Right renal cortex interstitium (tissue), 3 donors: Measurements from ENCODE around the gene NBR1. TPM values are rescaled to one million over a fixed set of nuclear protein-coding genes. Genes with fewer than 3 reads are reported as not detected.
"Not testable (repeated sequence)": the region's sequence is repeated elsewhere in the genome, so short reads cannot be mapped to it uniquely, and the experiment has no call there.

Experiments used
- DNase-seq, 3 donors: peaks; one replicate each; pipeline ENCODE4 v3.0.0-alpha.2; 2013; ENCODE audit warnings: low read depth in 3 of 3, low spot score in 2 of 3
- polyA plus RNA-seq, 3 donors: library from polyadenylated mRNA; unstranded; fragments of 120-200 nt; gene quantifications; one replicate each; pipeline ENCODE4 v1.2.1, GENCODE V29; 2013; ENCODE audit not compliant: insufficient read length in 3 of 3

The NBR1 gene
- polyA plus RNA-seq, 3 donors = 121 to 135 (median 125) TPM

- no peak for DNase-seq
Observed at GRCh38 chr17:43151880-43152456, 19.0 kb upstream of the NBR1 start.

- not testable (repeated sequence) for DNase-seq
Observed at GRCh38 chr17:43153197-43153835, 17.7 kb upstream of the NBR1 start.

DNA sequence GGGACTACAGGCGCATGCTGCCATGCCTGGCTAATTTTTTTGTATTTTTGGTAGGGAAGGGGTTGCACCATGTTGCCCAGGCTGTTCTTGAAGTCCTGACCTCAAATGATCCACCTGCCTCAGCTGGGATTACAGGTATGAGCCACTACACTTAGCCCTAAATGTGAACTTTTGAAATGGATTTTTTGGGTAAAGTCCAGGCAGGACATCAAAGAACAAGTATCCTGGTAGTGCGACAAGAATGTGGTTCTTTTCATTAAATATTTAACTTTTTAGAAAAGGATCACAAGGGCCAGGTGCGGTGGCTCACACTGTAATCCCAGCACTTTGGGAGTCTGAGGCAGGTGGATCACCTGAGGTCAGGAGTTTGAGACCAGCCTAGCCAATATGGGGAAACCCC is 15.3 kb upstream of the NBR1 start:
- DNase-seq = no peak

- DNase-seq = not testable (repeated sequence)
Observed at GRCh38 chr17:43159232-43159631, 11.8 kb upstream of the NBR1 start.

GRCh38 chr17:43159957-43160356 is 11.1 kb upstream of the NBR1 start:
- DNase-seq = not testable (repeated sequence)

GRCh38 chr17:43165971-43166370 is 5.0 kb upstream of the NBR1 start:
- DNase-seq = not testable (repeated sequence)

DNA sequence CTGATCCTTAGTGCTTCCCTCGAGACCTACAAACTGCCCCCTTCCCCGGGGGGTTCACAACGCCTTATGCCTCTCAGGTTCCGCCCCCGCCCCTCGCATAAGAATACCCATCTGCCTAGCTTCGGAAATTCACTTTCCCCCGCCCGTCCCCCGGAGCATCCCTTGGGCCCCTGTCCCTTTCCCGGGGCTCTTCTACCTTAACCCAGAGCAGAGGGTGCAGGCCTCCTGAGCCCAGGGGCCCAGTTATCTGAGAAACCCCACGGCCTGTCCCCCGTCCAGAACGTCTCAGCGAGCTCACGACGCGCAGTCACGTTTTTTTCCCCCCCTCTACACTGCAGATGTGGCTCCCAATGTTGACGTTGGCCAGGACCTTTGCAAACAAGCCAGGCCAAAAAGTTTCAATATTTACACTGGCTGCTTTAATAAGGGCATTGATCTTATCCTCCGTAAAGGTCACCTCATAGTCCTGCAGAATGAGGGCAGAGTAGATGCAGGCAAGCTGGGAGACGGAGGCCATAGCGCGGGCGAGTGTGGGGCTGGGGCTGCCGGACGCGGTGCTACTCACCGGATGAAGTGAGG is 1.4 kb upstream of the NBR1 start:
- peak in 1 of 3 donors; percentile 5 for DNase-seq

DNA sequence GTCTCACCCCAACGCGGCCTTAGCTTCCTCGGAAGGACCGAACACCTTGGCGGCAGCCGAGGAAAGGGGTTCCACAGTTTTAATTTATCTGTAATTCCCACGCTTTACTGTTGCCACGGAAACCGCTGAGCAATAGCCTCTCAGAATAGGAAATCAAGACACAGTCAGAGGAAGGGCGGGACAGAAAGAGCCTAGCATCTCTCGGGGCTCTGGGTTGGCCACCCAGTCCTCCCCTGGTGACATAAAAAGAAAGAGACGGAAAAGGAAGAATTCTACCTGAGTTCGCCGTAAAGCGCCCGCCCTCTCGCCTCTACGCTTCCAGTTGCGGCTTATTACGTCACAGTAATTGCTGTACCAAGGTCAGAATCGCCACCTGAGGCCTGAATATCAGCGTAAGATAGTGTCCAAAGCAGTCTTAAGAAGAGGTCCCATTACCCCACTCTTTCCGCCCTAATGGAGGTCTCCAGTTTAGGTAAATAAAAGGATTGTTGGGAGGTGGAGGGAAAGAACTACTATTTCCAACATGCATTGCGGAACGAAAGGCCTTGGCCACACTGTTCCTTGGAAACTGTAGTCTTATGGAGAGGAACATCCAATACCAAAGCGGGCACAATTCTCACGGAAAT is 761 bp upstream of the NBR1 start:
- peak; percentile 88 to 90 (median 90) for DNase-seq

GRCh38 chr17:43171586-43172487 is 823 bp downstream of the NBR1 start:
- DNase-seq = peak; percentile 68 to 77 (median 72)

- DNase-seq = no peak
Observed at GRCh38 chr17:43175213-43176118, 4.5 kb downstream of the NBR1 start.

GRCh38 chr17:43176119-43176570 is 5.1 kb downstream of the NBR1 start:
- no peak for DNase-seq

- no peak for DNase-seq
Observed at GRCh38 chr17:43183921-43184320, 12.9 kb downstream of the NBR1 start.

- DNase-seq = not testable (repeated sequence)
Observed at GRCh38 chr17:43186656-43187055, 15.6 kb downstream of the NBR1 start.

DNA sequence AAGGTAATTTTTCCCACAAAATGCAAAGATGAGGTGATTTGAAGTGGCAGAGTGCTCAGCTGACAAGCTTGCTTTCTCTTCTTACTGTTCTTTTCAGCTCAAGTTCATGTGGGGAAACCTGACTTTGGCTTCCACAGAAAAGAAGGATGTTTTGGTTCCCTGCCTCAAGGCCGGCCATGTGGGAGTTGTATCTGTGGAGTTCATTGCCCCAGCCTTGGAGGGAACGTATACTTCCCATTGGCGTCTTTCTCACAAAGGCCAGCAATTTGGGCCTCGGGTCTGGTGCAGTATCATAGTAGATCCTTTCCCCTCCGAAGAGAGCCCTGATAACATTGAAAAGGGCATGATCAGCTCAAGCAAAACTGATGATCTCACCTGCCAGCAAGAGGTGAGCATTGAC is 22.2 kb downstream of the NBR1 start:
- no peak for DNase-seq

GRCh38 chr17:43199633-43200032 is 28.6 kb downstream of the NBR1 start:
- DNase-seq = no peak

DNA sequence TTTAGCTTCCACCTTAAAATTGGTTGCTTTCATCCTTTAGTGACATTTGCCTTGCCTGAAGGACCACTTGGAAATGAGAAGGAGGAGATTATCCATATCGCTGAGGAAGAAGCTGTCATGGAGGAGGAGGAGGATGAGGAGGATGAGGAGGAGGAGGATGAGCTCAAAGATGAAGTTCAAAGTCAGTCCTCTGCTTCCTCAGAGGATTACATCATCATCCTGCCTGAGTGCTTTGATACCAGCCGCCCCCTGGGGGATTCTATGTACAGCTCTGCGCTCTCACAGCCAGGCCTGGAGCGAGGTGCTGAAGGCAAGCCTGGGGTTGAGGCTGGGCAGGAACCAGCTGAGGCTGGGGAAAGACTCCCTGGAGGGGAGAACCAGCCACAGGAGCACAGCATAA is 29.1 kb downstream of the NBR1 start:
- DNase-seq = no peak

DNA sequence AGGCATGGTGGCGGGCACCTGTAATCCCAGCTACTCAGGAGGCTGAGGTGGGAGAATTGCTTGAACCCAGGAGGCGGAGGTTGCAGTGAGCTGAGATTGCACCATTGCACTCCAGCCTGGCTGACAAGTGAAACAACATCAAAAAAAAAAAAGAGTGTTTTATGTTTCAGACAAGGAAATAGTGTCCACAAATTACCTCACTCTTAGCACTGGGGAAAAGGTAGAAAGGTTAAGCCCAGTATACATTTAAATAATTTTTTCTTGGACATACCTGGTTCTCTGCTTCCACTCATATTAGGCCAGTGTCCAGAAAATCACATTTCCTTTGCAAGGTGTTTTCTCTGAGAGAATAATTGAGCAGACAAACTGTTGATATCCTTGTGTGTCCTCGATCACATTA is 32.0 kb downstream of the NBR1 start:
- not testable (repeated sequence) for DNase-seq

DNA sequence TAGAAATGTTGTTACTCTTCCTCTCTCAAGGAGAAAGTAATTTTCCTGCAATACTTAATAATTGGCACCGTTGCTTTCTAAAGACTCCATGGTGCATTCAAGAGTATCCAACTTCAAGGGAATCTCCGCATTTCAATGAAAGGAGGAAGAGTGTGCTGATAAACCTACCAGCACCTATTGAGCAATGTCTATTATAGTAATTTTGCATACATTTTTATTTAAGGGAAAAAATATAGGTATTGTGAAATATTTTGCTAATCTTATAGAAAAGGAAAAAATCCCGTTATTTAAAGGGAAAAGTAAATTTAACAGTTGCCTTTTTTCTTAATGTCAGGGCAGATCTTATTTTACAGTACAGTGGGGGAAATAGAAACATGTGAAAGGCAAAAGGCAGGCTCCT is 39.6 kb downstream of the NBR1 start:
- DNase-seq = no peak

GRCh38 chr17:43211123-43211479 is 40.1 kb downstream of the NBR1 start:
- no peak for DNase-seq
